ENCODE data around the gene EIF2B2. TPM values are rescaled to one million over a fixed set of nuclear protein-coding genes. Genes with fewer than 3 reads are reported as not detected.

The EIF2B2 gene
- polyA plus RNA-seq, 1 of the 3 experiments (the other 2 are of a cell fraction), result 125 TPM

DNA sequence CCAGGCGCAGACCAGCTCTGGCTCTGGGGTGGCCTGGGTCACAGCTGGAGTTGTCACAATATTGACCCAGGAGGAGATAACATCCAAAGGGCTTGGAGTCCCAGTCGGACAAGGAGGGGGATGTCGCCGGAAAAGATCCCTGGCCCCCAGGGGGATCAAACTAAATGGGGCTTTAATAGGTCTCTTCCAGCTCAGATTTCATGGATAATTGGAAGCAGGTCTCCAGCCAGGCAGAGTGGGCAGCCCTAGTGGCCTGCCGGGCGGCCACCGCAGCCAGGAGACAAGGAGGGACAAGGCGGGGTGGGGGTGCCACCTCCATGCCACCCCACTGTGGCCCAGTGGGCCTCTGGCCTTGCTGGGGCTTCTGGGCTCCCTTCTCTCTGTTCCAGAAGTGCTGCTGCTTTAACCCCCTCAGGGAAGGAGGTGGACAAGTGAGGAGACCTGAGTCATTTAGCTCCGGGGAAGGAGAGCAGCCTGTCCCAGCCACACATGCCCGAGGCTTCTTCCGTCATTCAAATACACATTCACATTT, 24.2 kb upstream of the EIF2B2 start (continued):
- no peak for TF ChIP-seq RAD21 (IDR thresholded peaks at IDR 0.05; ENCODE audit: low read length)
- no peak for TF ChIP-seq PBX3 (IDR thresholded peaks at IDR 0.05)
- TF ChIP-seq USF1 (IDR thresholded peaks at IDR 0.05; ENCODE audit: borderline replicate concordance, low read depth), result no peak
- no peak for TF ChIP-seq JUND (IDR thresholded peaks at IDR 0.05)
- no peak for TF ChIP-seq POLR2AphosphoS5 (IDR thresholded peaks at IDR 0.05; ENCODE audit: low read depth, low read length)
- peak; percentile 81 for TF ChIP-seq FOXJ3 (CRISPR knock-in tag; IDR thresholded peaks at IDR 0.05)
- no peak for TF ChIP-seq RFX5 (IDR thresholded peaks at IDR 0.05; ENCODE audit: low read length)
- TF ChIP-seq FOSL2 (IDR thresholded peaks at IDR 0.05; ENCODE audit: borderline replicate concordance, low read depth), result no peak
- no peak for TF ChIP-seq TEAD4 (IDR thresholded peaks at IDR 0.05; ENCODE audit: borderline replicate concordance, insufficient read depth)

GRCh38 chr14:74979029-74979428, 23.7 kb upstream of the EIF2B2 start:
- peak; percentile 67 for DNase-seq
- CTCF ChIA-PET, result interaction anchor here (0.9 to 2.2 kb wide), 9 partner anchors 10 to 96 kb away, joined by 3 to 8 read pairs (median 4); partner anchors contain the start of genes EIF2B2 and PGF
- Histone ChIP-seq H2AFZ (ENCODE audit: low read depth) (no peak overlapping the region), H3K79me2 (ENCODE audit: insufficient read depth) (no peaks in the 10 kb centered on the region), H3K27ac (ENCODE audit: low read depth in 2 of 2, low read length in 1 of 2) (peak overlapping the region in 1 of 2 experiments; percentile 95; a peak in 2 of 4 replicates), H3K9me3 (no peaks in the 10 kb centered on the region), H3K9me2 (no peaks in the 10 kb centered on the region), H3K4me2 (no peak overlapping the region), H3K36me3 (replicated peaks in 1 of 2; ENCODE audit: control insufficient read depth in 1 of 2, insufficient read depth in 2 of 2, low read length in 1 of 2) (no peaks in the 10 kb centered on the region), H4K20me1 (ENCODE audit: insufficient read depth) (no peaks in the 10 kb centered on the region), H3K4me3 (ENCODE audit: low read depth in 2 of 2, low read length in 1 of 2) (no peak overlapping the region), H3K9ac (no peak overlapping the region), H3K27me3 (ENCODE audit: insufficient read depth) (no peaks in the 10 kb centered on the region), H3F3A (replicated peaks; ENCODE audit: insufficient read depth) (no peaks in the 10 kb centered on the region), H3K4me1 (ENCODE audit: control insufficient read depth in 1 of 2, insufficient read depth in 2 of 2, low read depth in 1 of 2, low read length in 1 of 2) (peaks cover 35 to 71% of the 10 kb centered on the region in 2 experiments; a peak in 3 of 4 replicates)
- TF ChIP-seq JUND (IDR thresholded peaks at IDR 0.05), result no peak
- TF ChIP-seq MEF2A (IDR thresholded peaks at IDR 0.05; ENCODE audit: borderline replicate concordance, low read depth), result no peak
- TF ChIP-seq EP300 (IDR thresholded peaks at IDR 0.05; ENCODE audit: borderline replicate concordance in 1 of 2, low read depth in 1 of 2, low read length in 1 of 2), result peak in 1 of 2 experiments; percentile 11; a peak in 1 of 4 replicates
- TF ChIP-seq, protein P1, sequence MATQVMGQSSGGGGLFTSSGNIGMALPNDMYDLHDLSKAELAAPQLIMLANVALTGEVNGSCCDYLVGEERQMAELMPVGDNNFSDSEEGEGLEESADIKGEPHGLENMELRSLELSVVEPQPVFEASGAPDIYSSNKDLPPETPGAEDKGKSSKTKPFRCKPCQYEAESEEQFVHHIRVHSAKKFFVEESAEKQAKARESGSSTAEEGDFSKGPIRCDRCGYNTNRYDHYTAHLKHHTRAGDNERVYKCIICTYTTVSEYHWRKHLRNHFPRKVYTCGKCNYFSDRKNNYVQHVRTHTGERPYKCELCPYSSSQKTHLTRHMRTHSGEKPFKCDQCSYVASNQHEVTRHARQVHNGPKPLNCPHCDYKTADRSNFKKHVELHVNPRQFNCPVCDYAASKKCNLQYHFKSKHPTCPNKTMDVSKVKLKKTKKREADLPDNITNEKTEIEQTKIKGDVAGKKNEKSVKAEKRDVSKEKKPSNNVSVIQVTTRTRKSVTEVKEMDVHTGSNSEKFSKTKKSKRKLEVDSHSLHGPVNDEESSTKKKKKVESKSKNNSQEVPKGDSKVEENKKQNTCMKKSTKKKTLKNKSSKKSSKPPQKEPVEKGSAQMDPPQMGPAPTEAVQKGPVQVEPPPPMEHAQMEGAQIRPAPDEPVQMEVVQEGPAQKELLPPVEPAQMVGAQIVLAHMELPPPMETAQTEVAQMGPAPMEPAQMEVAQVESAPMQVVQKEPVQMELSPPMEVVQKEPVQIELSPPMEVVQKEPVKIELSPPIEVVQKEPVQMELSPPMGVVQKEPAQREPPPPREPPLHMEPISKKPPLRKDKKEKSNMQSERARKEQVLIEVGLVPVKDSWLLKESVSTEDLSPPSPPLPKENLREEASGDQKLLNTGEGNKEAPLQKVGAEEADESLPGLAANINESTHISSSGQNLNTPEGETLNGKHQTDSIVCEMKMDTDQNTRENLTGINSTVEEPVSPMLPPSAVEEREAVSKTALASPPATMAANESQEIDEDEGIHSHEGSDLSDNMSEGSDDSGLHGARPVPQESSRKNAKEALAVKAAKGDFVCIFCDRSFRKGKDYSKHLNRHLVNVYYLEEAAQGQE (IDR thresholded peaks at IDR 0.05; ENCODE audit: low read depth, low read length), result no peak
- no peak for TF ChIP-seq ELF1 (IDR thresholded peaks at IDR 0.05)
- TF ChIP-seq TAF1 (IDR thresholded peaks at IDR 0.05; ENCODE audit: borderline replicate concordance, low read depth, low read length), result no peak
- no peak for TF ChIP-seq NRF1 (IDR thresholded peaks at IDR 0.05; ENCODE audit: low read depth, low read length)
- no peak for TF ChIP-seq FOXJ3 (CRISPR knock-in tag; IDR thresholded peaks at IDR 0.05)
- no peak for TF ChIP-seq CTCF (IDR thresholded peaks at IDR 0.05)
- TF ChIP-seq RCOR1 (IDR thresholded peaks at IDR 0.05; ENCODE audit: low read length), result peak; percentile 63
- peak; percentile 72 for TF ChIP-seq GATA2 (CRISPR knock-in tag; IDR thresholded peaks at IDR 0.05)
- TF ChIP-seq SIN3A (IDR thresholded peaks at IDR 0.05; ENCODE audit: borderline replicate concordance, low read depth, low read length), result no peak
- no peak for TF ChIP-seq GABPA (IDR thresholded peaks at IDR 0.05; ENCODE audit: low read depth)
- no peak for TF ChIP-seq POLR2AphosphoS5 (IDR thresholded peaks at IDR 0.05; ENCODE audit: low read depth, low read length)
- no peak for TF ChIP-seq FOSL2 (IDR thresholded peaks at IDR 0.05; ENCODE audit: borderline replicate concordance, low read depth)
- TF ChIP-seq RAD21 (IDR thresholded peaks at IDR 0.05; ENCODE audit: low read length), result no peak
- WGBS (ENCODE audit: low lambda C conversion rate), result 83% methylated on average over 4 of the region's 4 CpGs
- POLR2A ChIA-PET, result no interaction called here

Measured in SK-N-SH (cell line).